ENCODE measurements around the gene CTAGE4.
"Not testable (repeated sequence)": the region's sequence is repeated elsewhere in the genome, so short reads cannot be mapped to it uniquely, and the experiment has no call there.

CTAGE4 gene

GRCh38 chr7:144183166-144183565 is at the start of gene CTAGE4:
TSS of gene CTAGE4 (plus strand) at chr7:144183466. CDS start at chr7:144183504, 38 bp downstream.
- not testable (repeated sequence) for DNase-seq

GRCh38 chr7:144134116-144134515 is 49.1 kb upstream of the CTAGE4 start:
- DNase-seq = no peak

- no peak for DNase-seq
Observed at GRCh38 chr7:144137501-144137900, 45.8 kb upstream of the CTAGE4 start.

- no peak for DNase-seq
Observed at GRCh38 chr7:144142187-144142586, 41.1 kb upstream of the CTAGE4 start.

- DNase-seq = no peak
Observed at GRCh38 chr7:144144426-144144825, 38.8 kb upstream of the CTAGE4 start.

GRCh38 chr7:144148224-144148827 is 34.9 kb upstream of the CTAGE4 start:
- DNase-seq = no peak

GRCh38 chr7:144158861-144159260 is 24.4 kb upstream of the CTAGE4 start:
- DNase-seq = no peak

- no peak for DNase-seq
Observed at GRCh38 chr7:144164784-144165183, 18.5 kb upstream of the CTAGE4 start.

GRCh38 chr7:144171594-144172350 is 11.5 kb upstream of the CTAGE4 start:
- not testable (repeated sequence) for DNase-seq

GRCh38 chr7:144174613-144175012 is 8.7 kb upstream of the CTAGE4 start:
- DNase-seq = no peak

- DNase-seq = not testable (repeated sequence)
Observed at GRCh38 chr7:144178380-144179164, 4.7 kb upstream of the CTAGE4 start.

GRCh38 chr7:144179165-144179479 is 4.1 kb upstream of the CTAGE4 start:
- not testable (repeated sequence) for DNase-seq

- not testable (repeated sequence) for DNase-seq
Observed at GRCh38 chr7:144187848-144188247, 4.6 kb downstream of the CTAGE4 start.

- not testable (repeated sequence) for DNase-seq
Observed at GRCh38 chr7:144188578-144189171, 5.4 kb downstream of the CTAGE4 start.

- not testable (repeated sequence) for DNase-seq
Observed at GRCh38 chr7:144193782-144194181, 10.5 kb downstream of the CTAGE4 start.

- DNase-seq = not testable (repeated sequence)
Observed at GRCh38 chr7:144194453-144194852, 11.2 kb downstream of the CTAGE4 start.

- DNase-seq = not testable (repeated sequence)
Observed at GRCh38 chr7:144195212-144195872, 12.1 kb downstream of the CTAGE4 start, which contains the start of gene ARHGEF35. TSS of gene ARHGEF35 (minus strand) at chr7:144195833. CDS start at chr7:144188383, 7,450 bp downstream.

GRCh38 chr7:144198934-144199333 is 15.7 kb downstream of the CTAGE4 start:
- DNase-seq = not testable (repeated sequence)

GRCh38 chr7:144201978-144202377 is 18.7 kb downstream of the CTAGE4 start:
- not testable (repeated sequence) for DNase-seq

- DNase-seq = not testable (repeated sequence)
Observed at GRCh38 chr7:144203086-144203485, 19.8 kb downstream of the CTAGE4 start.

- not testable (repeated sequence) for DNase-seq
Observed at GRCh38 chr7:144205306-144205705, 22.0 kb downstream of the CTAGE4 start.

- DNase-seq = not testable (repeated sequence)
Observed at GRCh38 chr7:144217200-144217599, 33.9 kb downstream of the CTAGE4 start.

Data from GF-D8 (cell line).